WI38 (cell line): Measurements from ENCODE around the gene TLR10.

ENCODE experiments used
- H3K4me3 ChIP-seq: 2 replicates; pipeline ENCODE4 v1.5.1; 2011; ENCODE audit warnings: low read depth, mild to moderate bottlenecking, control low read depth, low read length
- CTCF ChIP-seq: IDR thresholded peaks from 2 replicates; pipeline ENCODE4 v1.5.1; 2012; ENCODE audit warnings: low read depth, mild to moderate bottlenecking, control low read depth, low read length

TLR10 gene

DNA sequence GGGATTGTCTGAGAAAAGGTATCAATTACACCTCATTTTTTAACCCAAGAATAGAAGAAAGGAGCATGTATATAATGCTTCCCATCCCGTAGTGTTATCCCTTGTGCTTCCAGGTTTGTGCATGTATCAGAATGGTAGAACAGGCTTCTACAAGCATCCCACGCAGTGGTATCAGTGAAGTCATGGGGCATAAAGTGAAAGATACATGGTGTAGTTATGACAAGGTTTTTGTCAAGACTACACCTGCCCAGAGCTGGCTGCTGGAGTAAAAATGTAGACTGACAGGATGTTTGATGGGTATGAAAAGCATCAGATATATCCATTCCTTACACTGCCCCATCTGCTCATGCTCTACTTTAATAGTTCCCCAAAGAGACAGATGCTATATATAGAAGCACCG is 12.3 kb upstream of the TLR10 start:
- H3K4me3 ChIP-seq: no peak overlapping the region
- no peak for TF ChIP-seq CTCF

- no peak for TF ChIP-seq CTCF
- H3K4me3 ChIP-seq: no peak overlapping the region
These were observed 11.3 kb upstream of the TLR10 start for GRCh38 chr4:38794051-38794450.

- no peak overlapping the region for H3K4me3 ChIP-seq
- no peak for TF ChIP-seq CTCF
These were observed 8.2 kb upstream of the TLR10 start for GRCh38 chr4:38791010-38791409.

- no peak for TF ChIP-seq CTCF
- no peak overlapping the region for H3K4me3 ChIP-seq
These were observed 5.5 kb upstream of the TLR10 start for GRCh38 chr4:38788317-38788716.

GRCh38 chr4:38787693-38788092 is 4.9 kb upstream of the TLR10 start:
- H3K4me3 ChIP-seq: no peak overlapping the region
- TF ChIP-seq CTCF: no peak

DNA sequence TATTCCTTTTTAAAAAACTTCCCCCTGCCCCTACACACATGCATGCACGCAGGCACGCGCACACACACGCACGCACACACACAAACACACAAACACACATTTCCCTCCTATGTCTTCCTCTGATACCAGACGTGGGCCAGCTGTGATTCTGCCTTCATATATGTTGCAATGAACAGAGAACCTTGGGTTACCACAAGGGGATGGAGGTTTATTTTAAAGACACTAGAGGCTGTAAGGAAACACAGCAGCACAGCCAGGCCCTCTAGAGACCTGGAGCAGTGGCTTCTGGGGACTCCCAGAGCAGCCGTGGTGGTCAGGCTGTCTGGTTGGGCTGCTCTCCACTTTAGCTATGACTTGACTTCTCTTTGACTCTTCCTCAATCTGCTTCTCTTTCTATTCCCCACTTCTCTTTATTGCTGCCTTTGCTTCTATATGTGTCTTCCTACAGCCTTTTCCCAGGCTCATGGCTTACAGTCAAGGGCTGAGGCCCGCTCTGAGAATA is 3.2 kb upstream of the TLR10 start:
- no peak overlapping the region for H3K4me3 ChIP-seq
- no peak for TF ChIP-seq CTCF

GRCh38 chr4:38785041-38785790 is 2.4 kb upstream of the TLR10 start:
- H3K4me3 ChIP-seq: no peak overlapping the region
- TF ChIP-seq CTCF: no peak
